H1 (cell line): ENCODE measurements around the gene PLXDC2.

Source experiments
- CTCF ChIP-seq, 3 experiments: IDR thresholded peaks; 1 replicate in 2 of 3; 2 replicates in 1 of 3; pipeline versions ENCODE4 v1.5.1 to v1.6.1; 2011; ENCODE audit warnings: low read length in 3 of 3, mild to moderate bottlenecking in 3 of 3, inconsistent platforms in 2 of 3, low read depth in 1 of 3, moderate library complexity in 1 of 3; ENCODE audit not compliant: insufficient read depth in 1 of 3; ENCODE audit errors: control extremely low read depth in 1 of 3
- GABPA ChIP-seq: IDR thresholded peaks from 2 replicates; pipeline ENCODE4 v1.6.1; 2011; ENCODE audit warnings: mild to moderate bottlenecking, low read length, moderate library complexity, borderline replicate concordance; ENCODE audit not compliant: insufficient read depth
- GTF2F1 ChIP-seq: IDR thresholded peaks from 2 replicates; pipeline ENCODE4 v1.6.1; 2012; ENCODE audit warnings: low read depth, low read length, improper control_type of control experiment, borderline replicate concordance
- POLR2AphosphoS5 ChIP-seq: IDR thresholded peaks from 2 replicates; pipeline ENCODE4 v1.6.1; 2011; ENCODE audit warnings: low read depth, low read length

GRCh38 chr10:20256969-20257368 is 440.7 kb downstream of the PLXDC2 start:
- TF ChIP-seq POLR2AphosphoS5 (no peak), GABPA (no peak), CTCF (IDR thresholded peaks at IDR 0.05; ENCODE audit: control extremely low read depth in 1 of 3, insufficient read depth in 1 of 3, low read depth in 1 of 3, low read length in 3 of 3) (no peak), GTF2F1 (no peak)
